ENCODE results near the gene CAMK4.

Gene CAMK4

GRCh38 chr5:111520908-111521307 is 296.7 kb downstream of the CAMK4 start:
- TF ChIP-seq CTCF (IDR thresholded peaks at IDR 0.05; ENCODE audit: control insufficient read depth, extremely low read depth, insufficient read depth) = no peak

DNA sequence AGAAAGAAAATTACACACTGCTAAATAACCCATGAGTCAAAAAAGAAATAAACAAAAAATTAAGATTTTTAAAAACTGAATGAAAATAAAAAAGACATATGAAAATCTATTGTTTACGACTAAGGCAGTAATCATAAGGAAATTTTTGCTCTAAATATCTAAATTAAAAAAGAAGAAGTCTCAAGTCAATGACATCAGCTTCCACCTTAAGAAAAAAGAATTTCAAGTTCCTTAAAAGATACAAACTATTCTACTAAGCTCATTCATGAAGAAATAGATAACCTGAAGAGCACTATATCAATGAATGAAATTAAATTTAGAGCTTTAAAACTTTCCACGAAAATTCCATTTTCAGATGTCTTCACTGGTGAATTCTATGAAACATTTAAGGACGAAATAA is 303.9 kb downstream of the CAMK4 start:
- DNase-seq (ENCODE audit: low read depth) = no peak
- no peak for TF ChIP-seq CTCF (IDR thresholded peaks at IDR 0.05; ENCODE audit: control insufficient read depth, extremely low read depth, insufficient read depth)

More at GRCh38 chr5:111520908-111521307, 296.7 kb downstream of the CAMK4 start:
- no peak overlapping the region for H3K4me3 ChIP-seq (ENCODE audit: low read depth, low read length)
- no peak for DNase-seq (ENCODE audit: low read depth)

GRCh38 chr5:111530298-111530740 is 306.1 kb downstream of the CAMK4 start:
- no peak for DNase-seq (ENCODE audit: low read depth)

More for the DNA sequence above, 303.9 kb downstream of the CAMK4 start:
- no peak overlapping the region for H3K4me3 ChIP-seq (ENCODE audit: low read depth, low read length)

GRCh38 chr5:111532886-111533582 is 308.9 kb downstream of the CAMK4 start:
- no peak for TF ChIP-seq CTCF (IDR thresholded peaks at IDR 0.05; ENCODE audit: control insufficient read depth, extremely low read depth, insufficient read depth)
- DNase-seq (ENCODE audit: low read depth) = no peak
- H3K4me3 ChIP-seq (ENCODE audit: low read depth, low read length) = no peak overlapping the region

More at GRCh38 chr5:111530298-111530740, 306.1 kb downstream of the CAMK4 start:
- no peak for TF ChIP-seq CTCF (IDR thresholded peaks at IDR 0.05; ENCODE audit: control insufficient read depth, extremely low read depth, insufficient read depth)
- no peak overlapping the region for H3K4me3 ChIP-seq (ENCODE audit: low read depth, low read length)

DNA sequence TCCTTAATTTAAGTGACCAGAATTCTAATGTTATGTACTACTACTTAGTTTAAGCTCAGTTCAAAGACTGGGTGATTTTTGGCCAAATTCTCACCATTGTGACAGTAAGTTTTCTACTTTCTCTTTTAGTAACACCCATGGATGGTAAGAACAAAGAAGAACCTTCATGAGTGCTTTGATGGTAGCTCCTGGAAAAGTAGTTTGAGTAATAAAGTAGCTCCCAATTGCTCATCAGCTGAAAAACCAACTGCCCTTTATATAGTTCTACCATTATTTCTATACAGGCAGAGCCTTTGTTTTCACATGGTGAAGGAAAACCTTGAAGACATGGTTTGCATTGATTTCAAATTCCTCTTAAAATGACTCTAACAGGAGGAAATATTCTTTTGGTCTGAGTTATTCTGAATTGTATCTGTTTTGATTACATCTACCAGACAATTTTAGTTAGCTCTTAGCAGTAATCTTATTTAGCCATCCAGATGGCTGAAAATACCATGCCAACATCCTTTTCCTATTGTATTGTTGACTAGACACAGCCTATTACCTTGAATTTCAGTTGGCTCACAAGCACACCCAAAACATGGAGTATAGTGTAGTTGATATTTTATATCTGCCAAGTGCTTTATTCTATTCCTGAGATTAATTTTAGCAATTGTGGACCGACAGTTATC is 311.8 kb downstream of the CAMK4 start:
- TF ChIP-seq CTCF (IDR thresholded peaks at IDR 0.05; ENCODE audit: control insufficient read depth, extremely low read depth, insufficient read depth) = no peak

GRCh38 chr5:111537141-111538024 is 313.2 kb downstream of the CAMK4 start:
- DNase-seq (ENCODE audit: low read depth) = no peak
- H3K4me3 ChIP-seq (ENCODE audit: low read depth, low read length) = no peak overlapping the region
- no peak for TF ChIP-seq CTCF (IDR thresholded peaks at IDR 0.05; ENCODE audit: control insufficient read depth, extremely low read depth, insufficient read depth)

More for the DNA sequence above, 311.8 kb downstream of the CAMK4 start:
- no peak overlapping the region for H3K4me3 ChIP-seq (ENCODE audit: low read depth, low read length)
- DNase-seq (ENCODE audit: low read depth) = no peak

All from LNCaP clone FGC (cell line).